NCI-H446 treated with DMSO at 0.1 percent for 48 hours (cell line): Measurements from ENCODE around the gene BBS1.

ENCODE experiments used
- DNase-seq: peaks from one replicate; lab custom pipeline; 2025; lab: John Stamatoyannopoulos, UW

The BBS1 gene

GRCh38 chr11:66549696-66550095 lies 39.3 kb downstream of the BBS1 start:
- DNase-seq: no peak

GRCh38 chr11:66550887-66551286 lies 40.5 kb downstream of the BBS1 start:
- DNase-seq: no peak

GRCh38 chr11:66554602-66555001 lies 44.2 kb downstream of the BBS1 start:
- no peak for DNase-seq

GRCh38 chr11:66555416-66555815 lies 45.0 kb downstream of the BBS1 start:
- DNase-seq: no peak

GRCh38 chr11:66556086-66556485 lies 45.7 kb downstream of the BBS1 start:
- DNase-seq: no peak

- no peak for DNase-seq
These were observed 47.4 kb downstream of the BBS1 start for GRCh38 chr11:66557733-66558326.

GRCh38 chr11:66559142-66559865 lies 48.9 kb downstream of the BBS1 start:
- DNase-seq: no peak

GRCh38 chr11:66559866-66560676 lies 49.6 kb downstream of the BBS1 start:
- no peak for DNase-seq

- DNase-seq: no peak
These were observed 50.9 kb downstream of the BBS1 start for GRCh38 chr11:66561178-66561974.

- no peak for DNase-seq
These were observed 51.5 kb downstream of the BBS1 start for GRCh38 chr11:66561975-66562248.

- no peak for DNase-seq
These were observed 51.8 kb downstream of the BBS1 start for GRCh38 chr11:66562275-66562674.

- DNase-seq: no peak
These were observed 52.6 kb downstream of the BBS1 start for GRCh38 chr11:66562907-66563583.

- DNase-seq: no peak
These were observed 53.4 kb downstream of the BBS1 start for GRCh38 chr11:66563832-66564231.

GRCh38 chr11:66564538-66564937 lies 54.1 kb downstream of the BBS1 start:
- DNase-seq: no peak

GRCh38 chr11:66564984-66565383 lies 54.5 kb downstream of the BBS1 start:
- no peak for DNase-seq

- DNase-seq: no peak
These were observed 55.8 kb downstream of the BBS1 start for GRCh38 chr11:66566221-66566620.

- no peak for DNase-seq
These were observed 57.3 kb downstream of the BBS1 start for GRCh38 chr11:66567787-66568123.

GRCh38 chr11:66568124-66568916 lies 57.9 kb downstream of the BBS1 start, which contains the start of gene CTSF:
TSS of gene CTSF (minus strand) at chr11:66568606. CDS start at chr11:66568486, 120 bp downstream.
- DNase-seq: peak; percentile 34

- DNase-seq: no peak
These were observed 58.6 kb downstream of the BBS1 start for GRCh38 chr11:66569076-66569475.

- no peak for DNase-seq
These were observed 59.8 kb downstream of the BBS1 start for GRCh38 chr11:66570079-66570849.
